Psoas muscle (tissue), 8 donors: ENCODE data around the gene IFNG. TPM values are rescaled to one million over a fixed set of nuclear protein-coding genes. Genes with fewer than 3 reads are reported as not detected.

Source experiments
- ATAC-seq, 4 donors: fragments of 200-7000 bp; cut with Tn5 transposase; one replicate each; pipeline ENCODE4 v1.9.1; 2020; ENCODE audit warnings: moderate library complexity in 3 of 4, mild to moderate bottlenecking in 2 of 4
- DNase-seq, 2 donors: peaks; one replicate each; pipeline ENCODE4 v3.0.0-alpha.2; 2020
- H3K27ac ChIP-seq: fragments of 200-600 bp; one replicate; pipeline ENCODE4 v1.8.0; 2022
- H3K27me3 ChIP-seq, 3 donors: fragments of 200-600 bp in 1 of 3; one replicate each; pipeline versions ENCODE4 v1.6.1 to v1.8.0; 2013 to 2022; ENCODE audit warnings: low read length in 2 of 3, mild to moderate bottlenecking in 2 of 3, moderate library complexity in 1 of 3; ENCODE audit not compliant: insufficient read depth in 3 of 3
- H3K36me3 ChIP-seq, 2 donors: fragments of 200-600 bp in 1 of 2; one replicate each; pipeline versions ENCODE4 v1.6.1 to v1.8.0; 2013 to 2022; ENCODE audit warnings: low read depth in 1 of 2, mild to moderate bottlenecking in 1 of 2, moderate library complexity in 1 of 2; ENCODE audit not compliant: insufficient read depth in 1 of 2
- H3K4me1 ChIP-seq: fragments of 200-600 bp; one replicate; pipeline ENCODE4 v1.8.0; 2022
- H3K4me3 ChIP-seq: fragments of 200-600 bp; one replicate; pipeline ENCODE4 v1.8.0; 2022; ENCODE audit warnings: mild to moderate bottlenecking
- H3K9me3 ChIP-seq: fragments of 200-600 bp; one replicate; pipeline ENCODE4 v1.8.0; 2022
- WGBS, 3 donors: extraction: QIAGEN DNeasy Blood & Tissue Kit; methylation state at CpG; one replicate each; pipeline versions ENCODE4 v1.1.6 to v1.1.7; 2013; 5-methylcytosine and 5-hydroxymethylcytosine counted together
- intact Hi-C, 2 donors: fragments of 100-400 bp; cut with DNase I; formaldehyde crosslinking; loops; one replicate each; pipeline versions ENCODE4 v1.11.0 to v1.14.2; 2022
- polyA plus RNA-seq, 3 donors: library from polyadenylated mRNA; stranded (reverse); fragments of 200-250 nt; gene quantifications; one replicate each; pipeline ENCODE4 v1.2.3, GENCODE V29; 2013
- total RNA-seq, 4 donors: library from RNA; stranded (reverse); fragmentation: NEBNext Ultra II Directional in 2 of 4; extraction: Animal tissue kit (Norgen Biotek cat#: 25700) in 2 of 4; gene quantifications; one replicate each; pipeline versions ENCODE4 v1.2.1 to v1.2.4, GENCODE V29; 2021 to 2023
- TF ChIP-seq, protein P1 (sequence below): fragments of 200-600 bp; IDR thresholded peaks from one replicate; pipeline ENCODE4 v1.8.0; 2022; ENCODE audit warnings: antibody characterized with exemption
- donor health status: healthy with polysubstance abuse.
- donor health status: DM: no; HTN: no; CAD: no; lungs with moderate emphysema.
- donor health status: Bipolar disorder and iron deficiency.
- donor health status: healthy.
- donor health status: DM: yes; HTN: yes; CAD: no.
- donor health status: DM: no; HTN: no; CAD: no.
- donor health status: DM: no; HTN: no; CAD: no.
- donor health status: DM: yes; HTN: yes; CAD: no.

Gene IFNG
- total and polyA plus RNA-seq, 7 donors = not detected

DNA sequence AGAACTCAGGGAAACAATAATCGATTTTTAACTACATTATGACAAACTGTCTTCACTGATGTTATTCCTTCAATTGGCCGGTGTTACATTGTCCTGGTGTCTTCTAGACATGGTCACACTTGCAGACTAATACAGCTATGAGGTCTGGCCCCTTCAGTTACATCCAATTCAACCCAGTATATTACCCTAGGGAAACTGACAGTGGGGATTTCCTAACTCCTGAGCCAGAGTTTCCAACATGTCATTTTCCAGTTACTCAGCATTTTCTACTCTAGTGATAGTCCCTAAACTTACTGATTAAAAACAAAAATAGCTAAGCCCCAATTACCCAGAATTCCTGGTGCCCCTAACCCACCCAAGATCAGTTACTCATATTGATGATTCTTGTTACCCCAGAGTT is 21.1 kb downstream of the IFNG start:
- H3K36me3 ChIP-seq = no peaks in the 10 kb centered on the region
- H3K4me3 ChIP-seq = no peak overlapping the region
- H3K27ac ChIP-seq = no peak overlapping the region
- no peaks in the 10 kb centered on the region for H3K27me3 ChIP-seq
- WGBS, 3 donors = 84 to 94% (median 90%) methylated on average over 2 of the region's 2 CpGs
- ATAC-seq (no peak), DNase-seq (no peak)
- H3K9me3 ChIP-seq = no peaks in the 10 kb centered on the region
- TF ChIP-seq, protein P1, sequence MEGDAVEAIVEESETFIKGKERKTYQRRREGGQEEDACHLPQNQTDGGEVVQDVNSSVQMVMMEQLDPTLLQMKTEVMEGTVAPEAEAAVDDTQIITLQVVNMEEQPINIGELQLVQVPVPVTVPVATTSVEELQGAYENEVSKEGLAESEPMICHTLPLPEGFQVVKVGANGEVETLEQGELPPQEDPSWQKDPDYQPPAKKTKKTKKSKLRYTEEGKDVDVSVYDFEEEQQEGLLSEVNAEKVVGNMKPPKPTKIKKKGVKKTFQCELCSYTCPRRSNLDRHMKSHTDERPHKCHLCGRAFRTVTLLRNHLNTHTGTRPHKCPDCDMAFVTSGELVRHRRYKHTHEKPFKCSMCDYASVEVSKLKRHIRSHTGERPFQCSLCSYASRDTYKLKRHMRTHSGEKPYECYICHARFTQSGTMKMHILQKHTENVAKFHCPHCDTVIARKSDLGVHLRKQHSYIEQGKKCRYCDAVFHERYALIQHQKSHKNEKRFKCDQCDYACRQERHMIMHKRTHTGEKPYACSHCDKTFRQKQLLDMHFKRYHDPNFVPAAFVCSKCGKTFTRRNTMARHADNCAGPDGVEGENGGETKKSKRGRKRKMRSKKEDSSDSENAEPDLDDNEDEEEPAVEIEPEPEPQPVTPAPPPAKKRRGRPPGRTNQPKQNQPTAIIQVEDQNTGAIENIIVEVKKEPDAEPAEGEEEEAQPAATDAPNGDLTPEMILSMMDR = no peak
- intact Hi-C loops = no loop called here
- H3K4me1 ChIP-seq = no peaks in the 10 kb centered on the region

DNA sequence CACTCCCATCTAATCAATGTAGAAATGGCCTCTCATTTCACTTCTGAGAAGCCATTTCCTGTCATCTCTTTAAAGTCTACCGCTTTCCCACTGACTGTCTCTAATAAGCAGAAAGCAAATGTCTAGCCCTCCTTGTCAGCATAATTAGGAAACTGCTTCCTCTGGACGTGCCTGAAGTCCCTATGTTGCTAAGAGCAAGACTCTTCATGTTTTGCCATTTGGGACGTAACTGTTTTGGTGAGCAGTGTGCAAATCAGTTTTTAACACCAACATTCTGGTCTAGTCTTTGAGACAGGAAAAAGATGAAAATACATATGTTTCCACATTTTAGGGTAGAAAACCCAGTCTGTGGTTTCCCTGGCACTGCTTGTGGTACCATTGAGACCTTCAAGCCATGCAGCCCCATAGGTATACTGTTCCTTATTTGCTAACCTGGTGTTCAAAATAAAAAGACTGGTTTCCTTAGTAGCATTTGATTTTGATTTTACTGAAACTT is 22.2 kb downstream of the IFNG start:
- 51 to 54% (median 54%) methylated on average over 3 of the region's 3 CpGs for WGBS, 3 donors
- intact Hi-C loops = no loop called here
- ATAC-seq = no peak

DNA sequence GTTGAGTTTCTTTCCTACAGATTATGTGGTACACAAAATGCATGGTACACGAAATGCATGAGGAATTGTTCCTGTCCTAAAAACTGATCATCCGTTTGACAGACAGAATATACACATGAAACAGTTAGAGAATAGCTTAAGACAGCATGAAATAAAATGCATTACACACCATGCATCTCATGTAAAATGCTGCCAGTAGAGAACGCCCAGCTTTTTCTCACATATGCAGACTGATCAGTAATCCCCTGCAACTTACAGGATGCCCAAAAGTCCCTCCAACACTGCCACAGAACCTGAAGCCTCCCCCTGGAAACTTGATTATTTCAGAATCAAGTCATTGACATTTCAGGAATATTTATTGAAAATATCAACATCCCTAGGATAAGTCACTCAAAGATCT is 24.0 kb downstream of the IFNG start:
- H3K27ac ChIP-seq = no peak overlapping the region
- TF ChIP-seq, protein P1 = no peak
- H3K4me1 ChIP-seq = no peaks in the 10 kb centered on the region
- DNase-seq (no peak), ATAC-seq (no peak)
- H3K36me3 ChIP-seq = no peaks in the 10 kb centered on the region
- H3K4me3 ChIP-seq = no peak overlapping the region
- no peaks in the 10 kb centered on the region for H3K27me3 ChIP-seq
- peaks cover 6% of the 10 kb centered on the region for H3K9me3 ChIP-seq
- intact Hi-C loops = no loop called here
- 84 to 88% (median 88%) methylated on average over 3 of the region's 3 CpGs for WGBS, 3 donors

More for the DNA sequence above, 22.2 kb downstream of the IFNG start:
- Histone ChIP-seq H3K36me3 (no peaks in the 10 kb centered on the region), H3K27ac (no peak overlapping the region), H3K27me3 (no peaks in the 10 kb centered on the region), H3K9me3 (no peaks in the 10 kb centered on the region), H3K4me3 (no peak overlapping the region), H3K4me1 (no peaks in the 10 kb centered on the region)
- no peak for DNase-seq
- TF ChIP-seq, protein P1 = no peak

DNA sequence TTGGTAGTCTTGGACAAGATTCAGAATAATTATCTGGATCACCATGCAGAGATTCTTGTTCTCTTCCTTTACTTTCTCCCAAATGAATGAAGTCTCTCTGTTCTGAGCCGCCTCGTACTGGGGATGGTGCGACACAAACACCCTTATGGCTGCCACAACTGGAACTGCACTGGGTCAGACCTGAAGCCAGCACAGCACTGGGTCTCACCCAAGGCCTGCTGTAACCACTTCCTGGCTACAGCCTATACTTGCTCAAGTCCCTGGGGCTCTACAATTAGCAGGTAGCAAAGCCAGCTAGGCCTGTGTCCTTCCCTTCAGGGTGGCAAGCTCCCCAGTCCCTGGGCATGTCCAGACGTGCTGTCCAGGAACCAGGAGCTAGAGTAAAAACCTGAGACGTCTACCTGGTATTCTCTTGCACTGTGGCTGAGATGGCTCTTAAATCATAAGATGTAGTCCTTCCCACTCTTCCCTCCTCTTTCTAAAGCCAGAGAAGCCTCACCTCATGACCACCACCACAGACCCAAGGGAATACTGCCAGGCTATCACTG is 27.6 kb downstream of the IFNG start:
- TF ChIP-seq, protein P1 = no peak
- Histone ChIP-seq H3K9me3 (peaks cover 25% of the 10 kb centered on the region), H3K4me3 (no peak overlapping the region), H3K27me3 (no peaks in the 10 kb centered on the region), H3K27ac (no peak overlapping the region), H3K4me1 (no peaks in the 10 kb centered on the region), H3K36me3 (no peaks in the 10 kb centered on the region)
- DNase-seq (no peak), ATAC-seq (no peak)
- intact Hi-C loops = no loop called here
- 76 to 96% (median 93%) methylated on average over 5 of the region's 5 CpGs for WGBS, 3 donors

DNA sequence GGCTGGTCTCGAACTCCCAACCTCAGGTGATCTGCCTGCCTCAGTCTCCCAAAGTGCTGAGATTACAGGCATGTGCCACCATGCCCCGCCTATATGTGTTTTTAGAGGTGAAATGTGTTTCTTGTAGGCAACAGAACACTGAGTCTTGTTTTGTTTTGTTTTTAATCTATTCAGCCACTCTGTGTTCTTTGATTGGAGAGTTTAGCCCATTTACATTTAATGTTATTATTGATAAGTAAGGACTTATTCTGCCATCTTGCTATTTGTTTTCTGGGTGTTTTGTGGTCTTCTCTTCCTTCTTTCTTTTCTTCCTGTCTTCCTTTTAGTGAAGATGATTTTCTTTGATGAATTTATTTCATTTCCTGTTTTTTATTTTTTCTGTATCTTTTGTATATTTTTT is 29.6 kb downstream of the IFNG start:
- DNase-seq (no peak), ATAC-seq (no peak)
- 84 to 91% (median 87%) methylated on average over 2 of the region's 2 CpGs for whole genome bisulfite sequencing, 3 donors
- Histone ChIP-seq H3K27ac (no peak overlapping the region), H3K4me1 (no peaks in the 10 kb centered on the region), H3K27me3 (no peaks in the 10 kb centered on the region), H3K4me3 (no peak overlapping the region), H3K9me3 (peaks cover 26% of the 10 kb centered on the region), H3K36me3 (no peaks in the 10 kb centered on the region)
- intact Hi-C loops = no loop called here
- TF ChIP-seq, protein P1 = no peak
